GM12878 (cell line): ENCODE measurements around the gene RASAL2. TPM values are rescaled to one million over a fixed set of nuclear protein-coding genes. Genes with fewer than 3 reads are reported as not detected.
"Not testable (repeated sequence)": the region's sequence is repeated elsewhere in the genome, so short reads cannot be mapped to it uniquely, and the experiment has no call there.

ENCODE experiments used
- ATAC-seq: fragments of 200-7000 bp; cut with Tn5 transposase; 3 replicates; pipeline ENCODE4 v1.9.1; 2020; ENCODE audit warnings: mild to moderate bottlenecking, moderate library complexity
- BruUV-seq: library from RNA; stranded (reverse); fragments of 400-500 nt; replicated peaks from 2 replicates; lab custom pipeline; 2021; lab: Mats Ljungman, UMichigan
- CTCF ChIA-PET: fragments of 300-600 bp; sonication (Branson Sonifier 250); formaldehyde crosslinking; extraction: SDS; loops from one replicate; lab custom pipeline; 2021; ENCODE audit warnings: inconsistent platforms; lab: Yijun Ruan, JAX
- POLR2A ChIA-PET: fragments of 350-600 bp; formaldehyde crosslinking; extraction: SDS; loops from one replicate; lab custom pipeline; 2021; ENCODE audit warnings: inconsistent platforms; lab: Charles Lee
- RAD21 ChIA-PET: fragments of 300-600 bp; sonication (Branson Sonifier 250); formaldehyde crosslinking; loops from one replicate; lab custom pipeline; 2023; ENCODE audit warnings: antibody characterized with exemption; ENCODE audit not compliant: unreplicated experiment; lab: Charles Lee
- SMC1A ChIA-PET: fragments of 300-600 bp; sonication (Branson Sonifier 250); formaldehyde crosslinking; loops from one replicate; lab custom pipeline; 2023; ENCODE audit not compliant: unreplicated experiment, uncharacterized antibody; lab: Charles Lee
- DNase-seq: peaks from one replicate; pipeline ENCODE4 v3.0.0-alpha.2; 2011; ENCODE audit warnings: low read depth, low spot score
- FAIRE-seq: peaks from 3 replicates; lab custom pipeline; 2011; peaks lifted over from hg19 to GRCh38; lab: Jason Lieb, UNC
- H2AFZ ChIP-seq: 2 replicates; pipeline ENCODE4 v1.6.0; 2011; ENCODE audit warnings: low read depth, low read length, control low read depth; ENCODE audit not compliant: control insufficient read depth
- H3K27ac ChIP-seq: 2 replicates; pipeline ENCODE4 v1.5.1; 2011; ENCODE audit warnings: control low read depth; ENCODE audit not compliant: control insufficient read depth, insufficient read depth
- H3K27me3 ChIP-seq, 2 experiments: replicated peaks in 1 of 2; 2 replicates each; pipeline versions ENCODE4 v1.6.0 to v1.6.1; 2011; ENCODE audit warnings: low read length in 1 of 2; ENCODE audit not compliant: control insufficient read depth in 2 of 2, insufficient read depth in 2 of 2
- H3K36me3 ChIP-seq, 2 experiments: 2 replicates each; pipeline ENCODE4 v1.5.1; 2011; ENCODE audit warnings: low read length in 1 of 2; ENCODE audit not compliant: control insufficient read depth in 2 of 2, insufficient read depth in 2 of 2
- H3K4me1 ChIP-seq: 2 replicates; pipeline ENCODE4 v1.6.1; 2011; ENCODE audit warnings: mild to moderate bottlenecking, low read length, moderate library complexity, mixed read lengths; ENCODE audit not compliant: control insufficient read depth, insufficient read depth
- H3K4me2 ChIP-seq: 2 replicates; pipeline ENCODE4 v1.6.0; 2011; ENCODE audit warnings: control low read depth; ENCODE audit not compliant: control insufficient read depth, insufficient read depth
- H3K4me3 ChIP-seq: fragments of 200-600 bp; sonication (generic); 2 replicates; pipeline ENCODE4 v1.5.1; 2016
- H3K79me2 ChIP-seq: 2 replicates; pipeline ENCODE4 v1.6.0; 2011; ENCODE audit warnings: low read length; ENCODE audit not compliant: control insufficient read depth, insufficient read depth
- H3K9ac ChIP-seq: 2 replicates; pipeline ENCODE4 v1.8.0; 2011; ENCODE audit warnings: low read length, control low read depth, mixed read lengths; ENCODE audit not compliant: control insufficient read depth, insufficient read depth
- H3K9me3 ChIP-seq: replicated peaks from 3 replicates; pipeline ENCODE4 v1.5.1; 2011; ENCODE audit warnings: mild to moderate bottlenecking, low read length; ENCODE audit not compliant: control insufficient read depth, insufficient read depth
- H4K20me1 ChIP-seq: 2 replicates; pipeline ENCODE4 v1.6.0; 2011; ENCODE audit not compliant: control insufficient read depth, insufficient read depth
- CREM ChIP-seq: IDR thresholded peaks from 2 replicates; pipeline ENCODE4 v1.6.1; 2014; ENCODE audit warnings: antibody characterized with exemption, low read depth
- HDAC2 ChIP-seq: fragments of 200-600 bp; sonication (generic); IDR thresholded peaks from 2 replicates; pipeline ENCODE4 v1.6.1; 2017
- HDAC6 ChIP-seq: fragments of 200-600 bp; sonication (generic); IDR thresholded peaks from one replicate; pipeline ENCODE4 v1.8.0; 2017; ENCODE audit warnings: antibody characterized with exemption; ENCODE audit not compliant: unreplicated experiment
- IKZF1 ChIP-seq: fragments of 450-650 bp; conservative IDR thresholded peaks from 2 replicates; pipeline ENCODE4 v1.6.1; 2017; ENCODE audit warnings: antibody characterized with exemption, mild to moderate bottlenecking
- PKNOX1 ChIP-seq: fragments of 450-650 bp; IDR thresholded peaks from 2 replicates; pipeline ENCODE4 v1.6.1; 2016; ENCODE audit warnings: mild to moderate bottlenecking
- SMARCA5 ChIP-seq: fragments of 450-650 bp; IDR thresholded peaks from 2 replicates; pipeline ENCODE4 v1.6.1; 2017; ENCODE audit warnings: mild to moderate bottlenecking
- WGBS: methylation state at CpG from one replicate; pipeline ENCODE4 v1.1.6; 2016; ENCODE audit warnings: low lambda C conversion rate; ENCODE audit not compliant: insufficient replicate concordance, insufficient coverage; ENCODE audit errors: missing lambda C conversion rate; 5-methylcytosine and 5-hydroxymethylcytosine counted together
- in situ Hi-C: fragments of 300-500 bp; cut with MboI; formaldehyde crosslinking; loops from 9 replicates; pipeline ENCODE4 v1.14.3; 2018; ENCODE audit warnings: mixed read lengths
- intact Hi-C: fragments of 100-400 bp; cut with micrococcal nuclease; formaldehyde crosslinking; loops from one replicate; pipeline ENCODE4 v1.14.2; 2022; ENCODE audit not compliant: unreplicated experiment
- polyA plus RNA-seq, 11 experiments: library from polyadenylated mRNA; depleted of rRNA in 4 of 11; unstranded in 6 of 11; stranded (reverse) in 5 of 11; fragments of >200 nt; fragmentation: Nextera tagmentation in 4 of 11; fragmentation: Illumina TruSeq in 1 of 11; extraction: Ambion mirVana in 4 of 11; extraction: Trizol in 1 of 11; gene quantifications; 1 replicate in 1 of 11; 2 replicates in 10 of 11; pipeline versions ENCODE4 v1.2.1 to v1.2.3, GENCODE V29; 2011 to 2016; ENCODE audit warnings: inconsistent platforms in 2 of 11, missing spikeins in 2 of 11, low read depth in 1 of 11
- total RNA-seq, 4 experiments: library from RNA; depleted of rRNA in 3 of 4; stranded (reverse); fragments of >200 nt in 3 of 4; fragmentation: Illumina TruSeq in 1 of 4; extraction: Trizol in 1 of 4; gene quantifications; 2 replicates each; pipeline versions ENCODE4 v1.2.1 to v1.2.3, GENCODE V29; 2013 to 2021

Gene RASAL2
- total and polyA plus RNA-seq, 10 of the 15 experiments (the other 5 are each of a cell fraction or from before 2014, with no cell fraction given) = 0.02 to 6.9 (median 0.17) TPM; not detected in 1

GRCh38 chr1:178088651-178089050 lies 5.3 kb upstream of the RASAL2 start:
- H3K4me2 ChIP-seq = no peak overlapping the region
- H4K20me1 ChIP-seq = no peaks in the 10 kb centered on the region
- WGBS = 11% methylated on average over 2 of the region's 2 CpGs
- RAD21 ChIA-PET = no interaction called here
- SMC1A ChIA-PET = interaction anchor here (0.7 to 1.4 kb wide), 3 partner anchors 17 to 33 kb away, joined by 3 read pairs; no protein-coding TSS in a partner anchor
- no peak for ATAC-seq
- FAIRE-seq = no peak
- no peaks in the 10 kb centered on the region for H3K36me3 ChIP-seq
- CTCF ChIA-PET = no interaction called here
- TF ChIP-seq SMARCA5 (no peak), PKNOX1 (no peak), IKZF1 (no peak), CREM (no peak), HDAC6 (no peak), HDAC2 (no peak)
- H3K9ac ChIP-seq = no peak overlapping the region
- no peak overlapping the region for H2AFZ ChIP-seq
- DNase-seq = no peak
- no peaks in the 10 kb centered on the region for H3K79me2 ChIP-seq
- in situ Hi-C loops = no loop called here
- no TSS peak for BruUV-seq
- H3K27me3 ChIP-seq = peaks cover 0 to 3% of the 10 kb centered on the region in 2 experiments; a peak in 1 of 4 replicates
- H3K4me3 ChIP-seq = no peak overlapping the region
- H3K9me3 ChIP-seq = no peaks in the 10 kb centered on the region
- POLR2A ChIA-PET = interaction anchor here (0.5 to 0.6 kb wide), 3 partner anchors 12 to 44 kb away, joined by 3 to 5 read pairs (median 4); no protein-coding TSS in a partner anchor
- intact Hi-C loops = no loop called here
- no peak overlapping the region for H3K27ac ChIP-seq
- H3K4me1 ChIP-seq = no peaks in the 10 kb centered on the region

GRCh38 chr1:178091454-178091853 lies 2.5 kb upstream of the RASAL2 start:
- CTCF ChIA-PET, in situ Hi-C loops: not testable (repeated sequence)
- 49% methylated on average over 4 of the region's 4 CpGs for whole genome bisulfite sequencing

More at GRCh38 chr1:178091454-178091853, 2.5 kb upstream of the RASAL2 start:
- H3K4me2 ChIP-seq, H4K20me1 ChIP-seq, intact Hi-C loops, H3K79me2 ChIP-seq, H3K27ac ChIP-seq, H3K4me1 ChIP-seq, H3K4me3 ChIP-seq, H2AFZ ChIP-seq, H3K9ac ChIP-seq, FAIRE-seq, BruUV-seq, DNase-seq, ATAC-seq, H3K9me3 ChIP-seq, SMC1A ChIA-PET, H3K36me3 ChIP-seq, RAD21 ChIA-PET, POLR2A ChIA-PET: not testable (repeated sequence)
- H3K27me3 ChIP-seq = peaks cover 2 to 17% of the 10 kb centered on the region in 2 experiments
